SH-SY5Y (cell line): ENCODE measurements around the gene RGS14.

Source experiments
- GATA2 ChIP-seq: IDR thresholded peaks from 2 replicates; pipeline ENCODE4 v1.6.1; 2011; ENCODE audit warnings: mild to moderate bottlenecking, low read depth, low read length
- GATA3 ChIP-seq: IDR thresholded peaks from 2 replicates; pipeline ENCODE4 v1.6.1; 2011; ENCODE audit warnings: low read depth, mild to moderate bottlenecking, low read length, moderate library complexity

- TF ChIP-seq GATA3 (no peak), GATA2 (no peak)
These were observed 39.8 kb upstream of the RGS14 start for GRCh38 chr5:177317959-177318377.
